PC-3 (cell line): Measurements from ENCODE around the gene CRTC3. TPM values are rescaled to one million over a fixed set of nuclear protein-coding genes. Genes with fewer than 3 reads are reported as not detected.

Experiments used
- ATAC-seq: fragments of 200-7000 bp; cut with Tn5 transposase; 2 replicates; pipeline ENCODE4 v1.9.1; 2020; ENCODE audit warnings: mild to moderate bottlenecking, moderate library complexity
- BruUV-seq: library from RNA; stranded (reverse); fragments of 400-500 nt; replicated peaks from 2 replicates; lab custom pipeline; 2021; lab: Mats Ljungman, UMichigan
- CTCF ChIA-PET: fragments of 300-600 bp; sonication (Branson Sonifier 250); formaldehyde crosslinking; loops from one replicate; lab custom pipeline; 2022; ENCODE audit warnings: antibody characterized with exemption; lab: Charles Lee
- POLR2A ChIA-PET: fragments of 300-600 bp; sonication (Branson Sonifier 250); formaldehyde crosslinking; loops from one replicate; lab custom pipeline; 2022; ENCODE audit warnings: antibody characterized with exemption; ENCODE audit not compliant: unreplicated experiment; lab: Charles Lee
- DNase-seq: peaks from one replicate; pipeline ENCODE4 v3.0.0-alpha.2; 2015
- H2AFZ ChIP-seq: fragments of 300-600 bp; sonication (generic); 2 replicates; pipeline ENCODE4 v1.6.0; 2016; ENCODE audit warnings: antibody characterized with exemption, low read length
- H3F3A ChIP-seq: fragments of 300-600 bp; sonication (generic); one replicate; pipeline ENCODE4 v1.6.0; 2017; ENCODE audit warnings: antibody characterized with exemption, low read length, control low read depth, mild to moderate bottlenecking; ENCODE audit not compliant: unreplicated experiment
- H3K27ac ChIP-seq: fragments of 300-600 bp; sonication (generic); 2 replicates; pipeline ENCODE4 v1.5.1; 2016; ENCODE audit warnings: mild to moderate bottlenecking, low read length
- H3K27me3 ChIP-seq: fragments of 300-600 bp; sonication (generic); 2 replicates; pipeline ENCODE4 v1.6.1; 2016; ENCODE audit warnings: low read length, mixed read lengths
- H3K36me3 ChIP-seq: fragments of 300-600 bp; sonication (generic); 2 replicates; pipeline ENCODE4 v1.6.1; 2016; ENCODE audit warnings: low read depth, mixed run types, low read length, mixed read lengths
- H3K4me1 ChIP-seq: fragments of 300-600 bp; sonication (generic); 2 replicates; pipeline ENCODE4 v1.5.1; 2016; ENCODE audit warnings: low read length; ENCODE audit not compliant: insufficient read depth
- H3K4me2 ChIP-seq: fragments of 300-600 bp; sonication (generic); 2 replicates; pipeline ENCODE4 v1.6.0; 2016; ENCODE audit warnings: low read length
- H3K4me3 ChIP-seq: fragments of 300-600 bp; sonication (generic); 2 replicates; pipeline ENCODE4 v1.5.1; 2016; ENCODE audit warnings: mild to moderate bottlenecking, low read length, mixed read lengths
- H3K79me2 ChIP-seq: fragments of 300-600 bp; sonication (generic); 2 replicates; pipeline ENCODE4 v1.6.1; 2017; ENCODE audit warnings: low read length, mixed read lengths
- H3K9ac ChIP-seq: fragments of 300-600 bp; sonication (generic); 2 replicates; pipeline ENCODE4 v1.6.0; 2016; ENCODE audit warnings: mild to moderate bottlenecking, low read length
- H3K9me2 ChIP-seq: fragments of 300-600 bp; sonication (generic); replicated peaks from 2 replicates; pipeline ENCODE4 v1.6.1; 2016; ENCODE audit warnings: mixed run types, low read length, mixed read lengths
- H3K9me3 ChIP-seq: fragments of 300-600 bp; sonication (generic); 2 replicates; pipeline ENCODE4 v1.6.1; 2016; ENCODE audit warnings: low read length, mixed read lengths
- H4K20me1 ChIP-seq: fragments of 300-600 bp; sonication (generic); 2 replicates; pipeline ENCODE4 v1.6.1; 2016; ENCODE audit warnings: low read length, mixed read lengths
- CTCF ChIP-seq: fragments of 300-600 bp; sonication (generic); conservative IDR thresholded peaks from 2 replicates; pipeline ENCODE4 v1.5.1; 2017; ENCODE audit warnings: antibody characterized with exemption, low read depth, mild to moderate bottlenecking, low read length
- EZH2 ChIP-seq: fragments of 300-600 bp; sonication (generic); IDR thresholded peaks from one replicate; pipeline ENCODE4 v1.6.1; 2017; ENCODE audit warnings: antibody characterized with exemption, mild to moderate bottlenecking, low read length; ENCODE audit not compliant: unreplicated experiment
- EZH2phosphoT487 ChIP-seq: fragments of 300-600 bp; sonication (generic); IDR thresholded peaks from 2 replicates; pipeline ENCODE4 v1.6.1; 2018; ENCODE audit warnings: mild to moderate bottlenecking, antibody characterized with exemption, low read length, borderline replicate concordance
- intact Hi-C: fragments of 100-400 bp; cut with micrococcal nuclease; formaldehyde crosslinking; loops from 2 replicates; pipeline ENCODE4 v1.9.0; 2023
- total RNA-seq: library from RNA; depleted of rRNA; stranded (reverse); fragments of >200 nt; gene quantifications from 2 replicates; pipeline ENCODE4 v1.2.3, GENCODE V29; 2014

Gene CRTC3
- total RNA-seq, 1 experiment from 2014 or later: 12.4 TPM

DNA sequence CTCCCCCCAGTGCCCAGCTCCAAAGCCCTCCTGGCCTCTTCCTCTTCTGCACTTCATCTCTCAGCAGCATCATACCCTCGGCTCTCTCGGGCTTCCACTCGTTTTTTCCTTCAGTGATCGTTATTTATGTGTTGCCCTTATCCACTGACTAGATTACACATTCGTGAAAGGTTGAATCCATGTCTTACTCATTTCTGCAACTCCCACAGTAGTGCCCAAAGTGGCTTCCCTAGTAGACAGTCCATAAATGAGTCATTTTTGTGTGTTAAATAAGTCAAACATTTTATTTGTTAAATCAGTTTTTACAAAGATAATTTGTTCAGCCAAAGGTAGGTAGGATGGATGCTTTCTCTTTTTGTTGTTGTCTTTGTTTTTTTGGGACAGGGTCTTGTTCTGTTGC is 87.4 kb downstream of the CRTC3 start:
- no peaks in the 10 kb centered on the region for H3K4me1 ChIP-seq
- intact Hi-C loops: no loop called here
- peak; percentile 16 for DNase-seq
- POLR2A ChIA-PET: no interaction called here
- ATAC-seq: peak; percentile 73
- no TSS peak for BruUV-seq
- CTCF ChIA-PET: no interaction called here
- H3K27me3 ChIP-seq: no peaks in the 10 kb centered on the region
- no peaks in the 10 kb centered on the region for H4K20me1 ChIP-seq
- no peak overlapping the region for H3K4me3 ChIP-seq
- H3K4me2 ChIP-seq: no peak overlapping the region
- H2AFZ ChIP-seq: no peak overlapping the region
- no peak overlapping the region for H3K27ac ChIP-seq
- no peaks in the 10 kb centered on the region for H3K9me3 ChIP-seq
- peaks cover 3% of the 10 kb centered on the region; the same call in 1 of the 2 replicates for H3K36me3 ChIP-seq
- H3K79me2 ChIP-seq: no peaks in the 10 kb centered on the region
- TF ChIP-seq EZH2phosphoT487: no peak
- TF ChIP-seq CTCF: no peak
- TF ChIP-seq EZH2: no peak
- no peaks in the 10 kb centered on the region for H3F3A ChIP-seq
- no peaks in the 10 kb centered on the region for H3K9me2 ChIP-seq
- H3K9ac ChIP-seq: no peak overlapping the region

- Histone ChIP-seq H3K79me2 (no peaks in the 10 kb centered on the region), H3K4me3 (no peak overlapping the region), H3K36me3 (peaks cover 3% of the 10 kb centered on the region; the same call in 1 of the 2 replicates), H3K9ac (no peak overlapping the region), H3F3A (no peaks in the 10 kb centered on the region), H2AFZ (no peak overlapping the region), H3K9me2 (no peaks in the 10 kb centered on the region), H3K27ac (no peak overlapping the region), H3K27me3 (no peaks in the 10 kb centered on the region), H4K20me1 (no peaks in the 10 kb centered on the region), H3K9me3 (no peaks in the 10 kb centered on the region), H3K4me1 (no peaks in the 10 kb centered on the region), H3K4me2 (no peak overlapping the region)
- intact Hi-C loops: no loop called here
- ChIA-PET CTCF (no interaction called here), POLR2A (interaction anchor here (0.7 kb wide), 1 partner anchor 59 kb away, joined by 4 read pairs; no protein-coding TSS in a partner anchor)
- ATAC-seq: no peak
- TF ChIP-seq EZH2 (no peak), EZH2phosphoT487 (no peak), CTCF (no peak)
- no TSS peak for BruUV-seq
- no peak for DNase-seq
Measured at GRCh38 chr15:90617668-90618097, 88.0 kb downstream of the CRTC3 start.

DNA sequence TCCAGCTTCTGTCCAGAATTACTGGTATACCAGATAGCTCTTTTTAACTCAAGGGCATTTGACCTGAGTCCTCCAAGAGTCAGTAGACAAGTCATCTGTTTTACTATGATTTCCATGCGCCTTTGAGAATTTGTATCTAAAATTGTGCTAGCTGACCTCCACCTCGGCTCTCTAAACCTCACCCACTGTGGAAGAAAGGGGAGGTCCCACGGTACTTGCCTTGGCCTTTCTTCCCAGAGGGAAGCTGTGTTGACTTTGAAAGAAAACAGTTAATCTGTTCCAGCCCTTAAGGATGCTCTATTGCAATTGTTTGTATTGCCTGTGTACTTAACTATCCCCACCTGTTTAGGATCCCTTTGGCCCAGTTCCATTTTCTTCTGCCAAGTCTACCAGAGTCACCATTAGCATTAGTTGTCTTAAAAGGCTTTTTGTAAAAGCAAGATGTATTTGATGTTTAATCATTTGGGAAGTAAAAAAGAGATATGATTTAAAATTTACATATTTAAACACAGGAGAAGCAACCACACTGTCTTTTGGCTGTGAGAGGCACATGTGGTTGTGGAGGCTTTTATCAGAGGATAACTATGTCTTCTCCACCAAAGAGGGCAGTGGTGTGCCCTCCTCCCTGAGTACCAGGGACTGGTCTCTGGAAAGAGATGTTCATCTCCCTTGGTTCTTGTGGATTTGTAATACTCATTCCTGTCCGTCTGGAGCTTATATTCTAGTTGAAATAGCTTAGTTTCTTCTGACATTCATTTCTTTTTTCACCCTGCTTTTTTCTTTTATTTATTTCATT is 88.8 kb downstream of the CRTC3 start:
- BruUV-seq: no TSS peak
- Histone ChIP-seq H3K27me3 (no peaks in the 10 kb centered on the region), H3K9me2 (no peaks in the 10 kb centered on the region), H3K9ac (no peak overlapping the region), H3K36me3 (peaks cover 3% of the 10 kb centered on the region; the same call in 1 of the 2 replicates), H3K4me1 (no peaks in the 10 kb centered on the region), H4K20me1 (no peaks in the 10 kb centered on the region), H3K4me2 (no peak overlapping the region), H3K27ac (no peak overlapping the region), H3K79me2 (no peaks in the 10 kb centered on the region), H3F3A (no peaks in the 10 kb centered on the region), H3K9me3 (no peaks in the 10 kb centered on the region), H3K4me3 (no peak overlapping the region), H2AFZ (no peak overlapping the region)
- intact Hi-C loops: no loop called here
- DNase-seq (no peak), ATAC-seq (no peak)
- no peak for TF ChIP-seq EZH2phosphoT487
- TF ChIP-seq EZH2: no peak
- TF ChIP-seq CTCF: 0 out of 2 replicates have a peak, but pooled peaks have one; percentile 10
- ChIA-PET POLR2A (interaction anchor here (0.7 kb wide), 1 partner anchor 60 kb away, joined by 4 read pairs; no protein-coding TSS in a partner anchor), CTCF (interaction anchor here (0.7 to 1.1 kb wide), 2 partner anchors 29 to 154 kb away, joined by 3 to 5 read pairs; no protein-coding TSS in a partner anchor)
